ENCODE measurements around the gene CCDC33.

CCDC33 gene

GRCh38 chr15:74235962-74236361, at the start of gene CCDC33:
Gene CCDC33 (plus strand): TSS chr15:74236326. CDS start chr15:74236720, 394 bp downstream.
- DNase-seq, result peak; percentile 57

GRCh38 chr15:74188216-74188615, 47.9 kb upstream of the CCDC33 start:
- DNase-seq, result no peak

- DNase-seq, result no peak
Measured at GRCh38 chr15:74191798-74192197, 44.3 kb upstream of the CCDC33 start.

GRCh38 chr15:74192751-74193150, 43.4 kb upstream of the CCDC33 start:
- DNase-seq, result no peak

GRCh38 chr15:74193299-74193718, 42.8 kb upstream of the CCDC33 start:
- DNase-seq, result no peak

GRCh38 chr15:74193905-74194304, 42.2 kb upstream of the CCDC33 start:
- DNase-seq, result no peak

- DNase-seq, result no peak
Measured at GRCh38 chr15:74194572-74195559, 41.3 kb upstream of the CCDC33 start.

- no peak for DNase-seq
Measured at GRCh38 chr15:74196175-74196574, 40.0 kb upstream of the CCDC33 start.

- DNase-seq, result no peak
Measured at GRCh38 chr15:74197176-74197965, 38.8 kb upstream of the CCDC33 start.

GRCh38 chr15:74199297-74199652, 36.9 kb upstream of the CCDC33 start:
- no peak for DNase-seq

- DNase-seq, result no peak
Measured at GRCh38 chr15:74200412-74200815, 35.7 kb upstream of the CCDC33 start.

- no peak for DNase-seq
Measured at GRCh38 chr15:74200871-74201419, 35.2 kb upstream of the CCDC33 start.

- no peak for DNase-seq
Measured at GRCh38 chr15:74201710-74202420, 34.3 kb upstream of the CCDC33 start.

- DNase-seq, result no peak
Measured at GRCh38 chr15:74202452-74203401, 33.4 kb upstream of the CCDC33 start, which contains the start of gene STRA6. Gene STRA6 (minus strand): TSS chr15:74202787. CDS start chr15:74202267, 520 bp downstream.

- DNase-seq, result no peak
Measured at GRCh38 chr15:74203914-74204431, 32.2 kb upstream of the CCDC33 start.

- no peak for DNase-seq
Measured at GRCh38 chr15:74205582-74205947, 30.6 kb upstream of the CCDC33 start.

- no peak for DNase-seq
Measured at GRCh38 chr15:74206801-74207281, 29.3 kb upstream of the CCDC33 start.

- DNase-seq, result no peak
Measured at GRCh38 chr15:74207652-74208440, 28.3 kb upstream of the CCDC33 start.

- DNase-seq, result no peak
Measured at GRCh38 chr15:74208496-74208895, 27.6 kb upstream of the CCDC33 start.

- no peak for DNase-seq
Measured at GRCh38 chr15:74208901-74209559, 27.1 kb upstream of the CCDC33 start.

All from NCI-H748 treated with DMSO at 0.1 percent for 48 hours (cell line).